Suprapubic skin (tissue), 3 donors: ENCODE results near the gene SPATA7.

Experiments used
- EP300 ChIP-seq: sonication (generic); formaldehyde crosslinking; IDR thresholded peaks from one replicate; pipeline ENCODE4 v1.6.1; 2017; ENCODE audit warnings: antibody characterized with exemption
- POLR2A ChIP-seq, 2 donors: fragments of 450-650 bp; IDR thresholded peaks; one replicate each; pipeline ENCODE4 v1.6.1; 2017; ENCODE audit warnings: antibody characterized with exemption in 2 of 2, mild to moderate bottlenecking in 2 of 2, moderate library complexity in 2 of 2
- TF ChIP-seq, protein P1 (sequence below), 2 donors: fragments of 200-600 bp in 1 of 2; fragments of 450-650 bp in 1 of 2; sonication (generic) in 1 of 2; IDR thresholded peaks; one replicate each; pipeline ENCODE4 v1.5.1; 2016 to 2019; ENCODE audit warnings: antibody characterized with exemption in 2 of 2, mild to moderate bottlenecking in 1 of 2, moderate library complexity in 1 of 2

DNA sequence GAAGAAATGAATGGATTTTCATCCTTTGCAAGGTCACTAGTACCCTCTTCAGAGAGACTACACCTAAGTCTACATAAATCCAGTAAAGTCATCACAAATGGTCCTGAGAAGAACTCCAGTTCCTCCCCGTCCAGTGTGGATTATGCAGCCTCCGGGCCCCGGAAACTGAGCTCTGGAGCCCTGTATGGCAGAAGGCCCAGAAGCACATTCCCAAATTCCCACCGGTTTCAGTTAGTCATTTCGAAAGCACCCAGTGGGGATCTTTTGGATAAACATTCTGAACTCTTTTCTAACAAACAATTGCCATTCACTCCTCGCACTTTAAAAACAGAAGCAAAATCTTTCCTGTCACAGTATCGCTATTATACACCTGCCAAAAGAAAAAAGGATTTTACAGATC, 40.8 kb downstream of the SPATA7 start:
- TF ChIP-seq POLR2A (IDR thresholded peaks at IDR 0.05) = no peak
- TF ChIP-seq, protein P1, sequence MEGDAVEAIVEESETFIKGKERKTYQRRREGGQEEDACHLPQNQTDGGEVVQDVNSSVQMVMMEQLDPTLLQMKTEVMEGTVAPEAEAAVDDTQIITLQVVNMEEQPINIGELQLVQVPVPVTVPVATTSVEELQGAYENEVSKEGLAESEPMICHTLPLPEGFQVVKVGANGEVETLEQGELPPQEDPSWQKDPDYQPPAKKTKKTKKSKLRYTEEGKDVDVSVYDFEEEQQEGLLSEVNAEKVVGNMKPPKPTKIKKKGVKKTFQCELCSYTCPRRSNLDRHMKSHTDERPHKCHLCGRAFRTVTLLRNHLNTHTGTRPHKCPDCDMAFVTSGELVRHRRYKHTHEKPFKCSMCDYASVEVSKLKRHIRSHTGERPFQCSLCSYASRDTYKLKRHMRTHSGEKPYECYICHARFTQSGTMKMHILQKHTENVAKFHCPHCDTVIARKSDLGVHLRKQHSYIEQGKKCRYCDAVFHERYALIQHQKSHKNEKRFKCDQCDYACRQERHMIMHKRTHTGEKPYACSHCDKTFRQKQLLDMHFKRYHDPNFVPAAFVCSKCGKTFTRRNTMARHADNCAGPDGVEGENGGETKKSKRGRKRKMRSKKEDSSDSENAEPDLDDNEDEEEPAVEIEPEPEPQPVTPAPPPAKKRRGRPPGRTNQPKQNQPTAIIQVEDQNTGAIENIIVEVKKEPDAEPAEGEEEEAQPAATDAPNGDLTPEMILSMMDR (IDR thresholded peaks at IDR 0.05) = no peak
- no peak for TF ChIP-seq EP300
